HCT116 (cell line): ENCODE results near the gene RPRD1B. TPM values are rescaled to one million over a fixed set of nuclear protein-coding genes. Genes with fewer than 3 reads are reported as not detected.

Source experiments
- ATAC-seq: fragments of 200-7000 bp; cut with Tn5 transposase; 2 replicates; pipeline ENCODE4 v1.9.1; 2020; ENCODE audit warnings: mild to moderate bottlenecking, moderate library complexity
- BruUV-seq: library from RNA; stranded (reverse); fragments of 400-500 nt; replicated peaks from 2 replicates; lab custom pipeline; 2021; lab: Mats Ljungman, UMichigan
- CTCF ChIA-PET: fragments of 300-600 bp; sonication (Branson Sonifier 250); formaldehyde crosslinking; loops from one replicate; lab custom pipeline; 2021; ENCODE audit warnings: antibody characterized with exemption; lab: Charles Lee
- POLR2A ChIA-PET: fragments of 300-600, 350-600 bp; sonication (Branson Sonifier 250); formaldehyde crosslinking; loops from one replicate; lab custom pipeline; 2021; ENCODE audit warnings: antibody characterized with exemption; lab: Charles Lee
- RAD21 ChIA-PET, 2 experiments: fragments of 300-600 bp; sonication (Branson Sonifier 250); formaldehyde crosslinking; loops; one replicate each; lab custom pipeline; 2023; ENCODE audit warnings: low total read pairs in 2 of 2; ENCODE audit not compliant: uncharacterized antibody in 2 of 2, unreplicated experiment in 2 of 2, low non-redundant PET in 1 of 2; lab: Charles Lee
- DNase-seq: peaks from one replicate; pipeline ENCODE4 v3.0.0-alpha.2; 2010; ENCODE audit warnings: low read depth, low spot score
- H2AFZ ChIP-seq: fragments of 200-600 bp; shearing (Covaris generic), sonication (generic); 2 replicates; pipeline ENCODE4 v1.6.1; 2017; ENCODE audit warnings: low read depth, mixed run types, mixed read lengths, antibody characterized with exemption, low read length; ENCODE audit not compliant: poor library complexity, severe bottlenecking
- H3K27ac ChIP-seq: 2 replicates; pipeline ENCODE4 v1.5.1; 2012; ENCODE audit warnings: low read depth, low read length
- H3K27me3 ChIP-seq: fragments of 200-600 bp; sonication (generic); 2 replicates; pipeline ENCODE4 v1.6.1; 2016; ENCODE audit warnings: mixed run types, low read length, mixed read lengths; ENCODE audit not compliant: insufficient read depth
- H3K36me3 ChIP-seq, 2 experiments: fragments of 200-500 bp in 1 of 2; fragments of 200-600 bp in 1 of 2; sonication (Bioruptor generic) in 1 of 2; sonication (generic) in 1 of 2; 2 replicates each; pipeline versions ENCODE4 v1.5.1 to v1.6.1; 2014 to 2016; ENCODE audit warnings: low read length in 2 of 2, inconsistent platforms in 1 of 2, mixed read lengths in 1 of 2, mixed run types in 1 of 2; ENCODE audit not compliant: insufficient read depth in 2 of 2, control insufficient read depth in 1 of 2
- H3K4me1 ChIP-seq, 2 experiments: fragments of 200-600 bp in 1 of 2; sonication (generic) in 1 of 2; 2 replicates each; pipeline versions ENCODE4 v1.5.1 to v1.6.1; 2012 to 2017; ENCODE audit warnings: low read length in 2 of 2, inconsistent platforms in 1 of 2, mild to moderate bottlenecking in 1 of 2, mixed read lengths in 1 of 2, mixed run types in 1 of 2, moderate library complexity in 1 of 2; ENCODE audit not compliant: insufficient read depth in 2 of 2, control insufficient read depth in 1 of 2
- H3K4me2 ChIP-seq: fragments of 200-600 bp; sonication (generic); 2 replicates; pipeline ENCODE4 v1.6.1; 2017; ENCODE audit warnings: mixed run types, low read length, mixed read lengths
- H3K4me3 ChIP-seq, 2 experiments: fragments of 200-600 bp in 1 of 2; sonication (generic) in 1 of 2; replicated peaks in 1 of 2; 2 replicates each; pipeline ENCODE4 v1.5.1; 2011 to 2016; ENCODE audit warnings: low read length in 2 of 2, control low read depth in 1 of 2, low read depth in 1 of 2, mild to moderate bottlenecking in 1 of 2, mixed read lengths in 1 of 2, mixed run types in 1 of 2
- H3K79me2 ChIP-seq: fragments of 200-600 bp; sonication (generic); 2 replicates; pipeline ENCODE4 v1.6.1; 2017; ENCODE audit warnings: mild to moderate bottlenecking, mixed run types, low read length, moderate library complexity, mixed read lengths; ENCODE audit not compliant: insufficient read depth
- H3K9ac ChIP-seq: fragments of 200-600 bp; sonication (generic); 2 replicates; pipeline ENCODE4 v1.6.1; 2016; ENCODE audit warnings: low read length, mixed read lengths
- H3K9me2 ChIP-seq: fragments of 200-600 bp; sonication (generic), shearing (Covaris generic); 2 replicates; pipeline ENCODE4 v1.6.1; 2017; ENCODE audit warnings: mixed run types, mild to moderate bottlenecking, moderate library complexity; ENCODE audit not compliant: insufficient read depth
- H3K9me3 ChIP-seq, 2 experiments: fragments of 200-500 bp in 1 of 2; fragments of 200-600 bp in 1 of 2; sonication (Bioruptor generic) in 1 of 2; sonication (generic) in 1 of 2; 2 replicates each; pipeline ENCODE4 v1.6.1; 2014 to 2017; ENCODE audit warnings: low read length in 2 of 2, mixed read lengths in 2 of 2, inconsistent platforms in 1 of 2, low read depth in 1 of 2, mild to moderate bottlenecking in 1 of 2, mixed run types in 1 of 2, moderate library complexity in 1 of 2; ENCODE audit not compliant: control insufficient read depth in 1 of 2, insufficient read depth in 1 of 2
- H4K20me1 ChIP-seq: fragments of 200-600 bp; sonication (generic), shearing (Covaris generic); 2 replicates; pipeline ENCODE4 v1.6.1; 2017; ENCODE audit warnings: mixed run types, mild to moderate bottlenecking, moderate library complexity; ENCODE audit not compliant: insufficient read depth
- CBX3 ChIP-seq: IDR thresholded peaks from 2 replicates; pipeline ENCODE4 v1.6.1; 2012; ENCODE audit warnings: low read depth
- CEBPB ChIP-seq: IDR thresholded peaks from 2 replicates; pipeline ENCODE4 v1.6.1; 2012; ENCODE audit warnings: low read depth
- CTCF ChIP-seq, 3 experiments: fragments of 200-600 bp in 1 of 3; sonication (generic) in 1 of 3; IDR thresholded peaks in 2 of 3; conservative IDR thresholded peaks in 1 of 3; 2 replicates each; pipeline ENCODE4 v1.5.1; 2012 to 2017; ENCODE audit warnings: low read depth in 2 of 3, low read length in 2 of 3, antibody characterized with exemption in 1 of 3, borderline replicate concordance in 1 of 3, control low read depth in 1 of 3, mild to moderate bottlenecking in 1 of 3, mixed read lengths in 1 of 3, mixed run types in 1 of 3, moderate library complexity in 1 of 3; ENCODE audit not compliant: insufficient read depth in 1 of 3
- EGR1 ChIP-seq: IDR thresholded peaks from 2 replicates; pipeline ENCODE4 v1.6.1; 2012; ENCODE audit warnings: low read depth
- ELF1 ChIP-seq: IDR thresholded peaks from 2 replicates; pipeline ENCODE4 v1.6.1; 2012; ENCODE audit warnings: low read depth, borderline replicate concordance
- EZH2phosphoT487 ChIP-seq: fragments of 200-600 bp; IDR thresholded peaks from 2 replicates; pipeline ENCODE4 v1.6.1; 2018; ENCODE audit warnings: antibody characterized with exemption, borderline replicate concordance
- POLR2AphosphoS5 ChIP-seq: IDR thresholded peaks from 2 replicates; pipeline ENCODE4 v1.6.1; 2011; ENCODE audit warnings: mild to moderate bottlenecking, low read depth, low read length, moderate library complexity
- SIN3A ChIP-seq: IDR thresholded peaks from 2 replicates; pipeline ENCODE4 v1.6.1; 2012; ENCODE audit warnings: low read depth
- SP1 ChIP-seq: IDR thresholded peaks from 2 replicates; pipeline ENCODE4 v1.6.1; 2012; ENCODE audit warnings: low read depth
- SRF ChIP-seq: IDR thresholded peaks from 2 replicates; pipeline ENCODE4 v1.6.1; 2012; ENCODE audit warnings: low read depth
- YY1 ChIP-seq: IDR thresholded peaks from 2 replicates; pipeline ENCODE4 v1.6.1; 2011; ENCODE audit warnings: low read length, low read depth, moderate library complexity, mild to moderate bottlenecking; ENCODE audit not compliant: insufficient replicate concordance; ENCODE audit errors: extremely low read depth
- ZFX ChIP-seq: fragments of 450-650 bp; IDR thresholded peaks from 2 replicates; pipeline ENCODE4 v1.6.1; 2017
- ZNF274 ChIP-seq: fragments of 200-500 bp; sonication (Bioruptor generic); IDR thresholded peaks from 2 replicates; pipeline ENCODE4 v1.6.1; 2014; ENCODE audit warnings: mild to moderate bottlenecking, low read depth, low read length, inconsistent platforms
- intact Hi-C: fragments of 100-400 bp; cut with micrococcal nuclease; formaldehyde crosslinking; loops from 2 replicates; pipeline ENCODE4 v1.10.0; 2022
- total RNA-seq: library from RNA; stranded (reverse); gene quantifications from one replicate; pipeline ENCODE4 v1.2.1, GENCODE V29; 2021; ENCODE audit not compliant: unreplicated experiment
- TF ChIP-seq, protein P1 (sequence below): IDR thresholded peaks from 2 replicates; pipeline ENCODE4 v1.6.1; 2011; ENCODE audit warnings: mild to moderate bottlenecking, low read length, moderate library complexity; ENCODE audit not compliant: insufficient replicate concordance; ENCODE audit errors: extremely low read depth
- TF ChIP-seq, protein P2 (sequence below): IDR thresholded peaks from 2 replicates; pipeline ENCODE4 v1.6.1; 2012; ENCODE audit warnings: low read depth
- TF ChIP-seq, protein P3 (sequence below): IDR thresholded peaks from 2 replicates; pipeline ENCODE4 v1.6.1; 2012

The RPRD1B gene
- total RNA-seq, 1 experiment from 2014 or later, result 30.7 TPM

GRCh38 chr20:38138086-38138778 is 104.7 kb downstream of the RPRD1B start:
- intact Hi-C loops, result no loop called here
- ChIA-PET POLR2A (no interaction called here), CTCF (no interaction called here)
- H3K27me3 ChIP-seq, result no peaks in the 10 kb centered on the region
- no peaks in the 10 kb centered on the region for H3K9me2 ChIP-seq
- no peak for DNase-seq
- no peak overlapping the region for H2AFZ ChIP-seq
- H3K9me3 ChIP-seq, result no peaks in the 10 kb centered on the region
- no peak overlapping the region for H3K9ac ChIP-seq
- no peaks in the 10 kb centered on the region for H4K20me1 ChIP-seq
- H3K36me3 ChIP-seq, result no peaks in the 10 kb centered on the region
- BruUV-seq, result no TSS peak
- H3K4me2 ChIP-seq, result no peak overlapping the region
- TF ChIP-seq CTCF (IDR thresholded peaks at IDR 0.05 in 2 of 3, conservative IDR thresholded peaks at IDR 0.05 in 1 of 3; ENCODE audit: borderline replicate concordance in 1 of 3, insufficient read depth in 1 of 3, low read depth in 2 of 3, low read length in 2 of 3), result no peak
- TF ChIP-seq, protein P1, sequence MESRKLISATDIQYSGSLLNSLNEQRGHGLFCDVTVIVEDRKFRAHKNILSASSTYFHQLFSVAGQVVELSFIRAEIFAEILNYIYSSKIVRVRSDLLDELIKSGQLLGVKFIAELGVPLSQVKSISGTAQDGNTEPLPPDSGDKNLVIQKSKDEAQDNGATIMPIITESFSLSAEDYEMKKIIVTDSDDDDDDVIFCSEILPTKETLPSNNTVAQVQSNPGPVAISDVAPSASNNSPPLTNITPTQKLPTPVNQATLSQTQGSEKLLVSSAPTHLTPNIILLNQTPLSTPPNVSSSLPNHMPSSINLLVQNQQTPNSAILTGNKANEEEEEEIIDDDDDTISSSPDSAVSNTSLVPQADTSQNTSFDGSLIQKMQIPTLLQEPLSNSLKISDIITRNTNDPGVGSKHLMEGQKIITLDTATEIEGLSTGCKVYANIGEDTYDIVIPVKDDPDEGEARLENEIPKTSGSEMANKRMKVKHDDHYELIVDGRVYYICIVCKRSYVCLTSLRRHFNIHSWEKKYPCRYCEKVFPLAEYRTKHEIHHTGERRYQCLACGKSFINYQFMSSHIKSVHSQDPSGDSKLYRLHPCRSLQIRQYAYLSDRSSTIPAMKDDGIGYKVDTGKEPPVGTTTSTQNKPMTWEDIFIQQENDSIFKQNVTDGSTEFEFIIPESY, result no peak
- no peak for TF ChIP-seq ZFX
- no peak for TF ChIP-seq ELF1
- TF ChIP-seq ZNF274, result no peak
- TF ChIP-seq SIN3A, result no peak
- no peak for TF ChIP-seq SP1
- TF ChIP-seq, protein P2, sequence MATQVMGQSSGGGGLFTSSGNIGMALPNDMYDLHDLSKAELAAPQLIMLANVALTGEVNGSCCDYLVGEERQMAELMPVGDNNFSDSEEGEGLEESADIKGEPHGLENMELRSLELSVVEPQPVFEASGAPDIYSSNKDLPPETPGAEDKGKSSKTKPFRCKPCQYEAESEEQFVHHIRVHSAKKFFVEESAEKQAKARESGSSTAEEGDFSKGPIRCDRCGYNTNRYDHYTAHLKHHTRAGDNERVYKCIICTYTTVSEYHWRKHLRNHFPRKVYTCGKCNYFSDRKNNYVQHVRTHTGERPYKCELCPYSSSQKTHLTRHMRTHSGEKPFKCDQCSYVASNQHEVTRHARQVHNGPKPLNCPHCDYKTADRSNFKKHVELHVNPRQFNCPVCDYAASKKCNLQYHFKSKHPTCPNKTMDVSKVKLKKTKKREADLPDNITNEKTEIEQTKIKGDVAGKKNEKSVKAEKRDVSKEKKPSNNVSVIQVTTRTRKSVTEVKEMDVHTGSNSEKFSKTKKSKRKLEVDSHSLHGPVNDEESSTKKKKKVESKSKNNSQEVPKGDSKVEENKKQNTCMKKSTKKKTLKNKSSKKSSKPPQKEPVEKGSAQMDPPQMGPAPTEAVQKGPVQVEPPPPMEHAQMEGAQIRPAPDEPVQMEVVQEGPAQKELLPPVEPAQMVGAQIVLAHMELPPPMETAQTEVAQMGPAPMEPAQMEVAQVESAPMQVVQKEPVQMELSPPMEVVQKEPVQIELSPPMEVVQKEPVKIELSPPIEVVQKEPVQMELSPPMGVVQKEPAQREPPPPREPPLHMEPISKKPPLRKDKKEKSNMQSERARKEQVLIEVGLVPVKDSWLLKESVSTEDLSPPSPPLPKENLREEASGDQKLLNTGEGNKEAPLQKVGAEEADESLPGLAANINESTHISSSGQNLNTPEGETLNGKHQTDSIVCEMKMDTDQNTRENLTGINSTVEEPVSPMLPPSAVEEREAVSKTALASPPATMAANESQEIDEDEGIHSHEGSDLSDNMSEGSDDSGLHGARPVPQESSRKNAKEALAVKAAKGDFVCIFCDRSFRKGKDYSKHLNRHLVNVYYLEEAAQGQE, result no peak
- no peak for TF ChIP-seq EZH2phosphoT487
- TF ChIP-seq CBX3, result no peak
- TF ChIP-seq, protein P3, sequence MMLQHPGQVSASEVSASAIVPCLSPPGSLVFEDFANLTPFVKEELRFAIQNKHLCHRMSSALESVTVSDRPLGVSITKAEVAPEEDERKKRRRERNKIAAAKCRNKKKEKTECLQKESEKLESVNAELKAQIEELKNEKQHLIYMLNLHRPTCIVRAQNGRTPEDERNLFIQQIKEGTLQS, result no peak
- no peak for TF ChIP-seq POLR2AphosphoS5
- TF ChIP-seq CEBPB, result no peak
- TF ChIP-seq YY1, result no peak
- TF ChIP-seq EGR1, result no peak
- no peak for TF ChIP-seq SRF
- TF ChIP-seq, all 23 proteins: peak for 0
- Histone ChIP-seq H3K27ac (no peak overlapping the region), H3K4me1 (peaks cover 25 to 27% of the 10 kb centered on the region in 2 experiments), H3K4me3 (no peak overlapping the region), H3K79me2 (no peaks in the 10 kb centered on the region)
- RAD21 ChIA-PET, result no interaction called here
- ATAC-seq, result no peak
